ENCODE measurements around the gene GIT1. TPM values are rescaled to one million over a fixed set of nuclear protein-coding genes. Genes with fewer than 3 reads are reported as not detected.

Gene GIT1
- total and polyA plus RNA-seq, 2 donors (not counting 3 experiments of a cell fraction or from before 2014, with no cell fraction given): 75.5 to 92.5 TPM

- dilution Hi-C loops (cut with MboI; ENCODE audit: extremely low pct_ligation_motif_present, low sequenced_read_pairs) (no loop called here), intact Hi-C loops (cut with micrococcal nuclease) (loop anchor here (2.0 kb wide), 1 partner anchor 400 kb away; no protein-coding TSS in a partner anchor)
- no peaks in the 10 kb centered on the region for H3K36me3 ChIP-seq (ENCODE audit: control insufficient read depth in 2 of 2, extremely low read depth in 1 of 2, insufficient read depth in 2 of 2, low read length in 2 of 2)
- no peak overlapping the region for H3K4me2 ChIP-seq (ENCODE audit: insufficient read depth, low read length)
- no peaks in the 10 kb centered on the region for H3K27me3 ChIP-seq (ENCODE audit: control insufficient read depth in 2 of 2, insufficient read depth in 2 of 2, low read length in 2 of 2)
- ChIA-PET POLR2A (no interaction called here), CTCF (interaction anchor here (0.8 to 4.6 kb wide), 4 partner anchors 157 to 473 kb away, joined by 3 to 90 read pairs (median 46); no protein-coding TSS in a partner anchor)
- no peaks in the 10 kb centered on the region for H3K79me2 ChIP-seq (ENCODE audit: control insufficient read depth, insufficient read depth, low read length)
- H3K4me3 ChIP-seq (replicated peaks in 1 of 3; ENCODE audit: insufficient read depth in 1 of 3, low read depth in 1 of 3, low read length in 3 of 3): no peak overlapping the region
- no peak overlapping the region for H3K9ac ChIP-seq (replicated peaks; ENCODE audit: extremely low read depth, insufficient read depth, low read length)
- no TSS peak for BruUV-seq (replicated peaks)
- H2AFZ ChIP-seq (ENCODE audit: low read depth, low read length): no peak overlapping the region
- H4K20me1 ChIP-seq (replicated peaks; ENCODE audit: control insufficient read depth, extremely low read depth, insufficient read depth, low read length): no peaks in the 10 kb centered on the region
- no peaks in the 10 kb centered on the region for H3K9me1 ChIP-seq (replicated peaks; ENCODE audit: control insufficient read depth, extremely low read depth, insufficient read depth, low read length)
- H3K9me3 ChIP-seq (replicated peaks; ENCODE audit: control insufficient read depth, insufficient read depth, low read length): no peaks in the 10 kb centered on the region
- no peak for DNase-seq (ENCODE audit: low read depth, low spot score)
- peaks cover 23% of the 10 kb centered on the region for H3K4me1 ChIP-seq (ENCODE audit: control insufficient read depth, extremely low read depth, insufficient read depth, low read length)
- FAIRE-seq: no peak
- no peak overlapping the region for H3K27ac ChIP-seq (ENCODE audit: insufficient read depth, low read depth, low read length)
- TF ChIP-seq POLR2AphosphoS5 (IDR thresholded peaks at IDR 0.05; ENCODE audit: insufficient read depth, low read depth, low read length): no peak
- no peak for TF ChIP-seq POLR2A (IDR thresholded peaks at IDR 0.05; ENCODE audit: low read depth, low read length)
- TF ChIP-seq, protein P1, sequence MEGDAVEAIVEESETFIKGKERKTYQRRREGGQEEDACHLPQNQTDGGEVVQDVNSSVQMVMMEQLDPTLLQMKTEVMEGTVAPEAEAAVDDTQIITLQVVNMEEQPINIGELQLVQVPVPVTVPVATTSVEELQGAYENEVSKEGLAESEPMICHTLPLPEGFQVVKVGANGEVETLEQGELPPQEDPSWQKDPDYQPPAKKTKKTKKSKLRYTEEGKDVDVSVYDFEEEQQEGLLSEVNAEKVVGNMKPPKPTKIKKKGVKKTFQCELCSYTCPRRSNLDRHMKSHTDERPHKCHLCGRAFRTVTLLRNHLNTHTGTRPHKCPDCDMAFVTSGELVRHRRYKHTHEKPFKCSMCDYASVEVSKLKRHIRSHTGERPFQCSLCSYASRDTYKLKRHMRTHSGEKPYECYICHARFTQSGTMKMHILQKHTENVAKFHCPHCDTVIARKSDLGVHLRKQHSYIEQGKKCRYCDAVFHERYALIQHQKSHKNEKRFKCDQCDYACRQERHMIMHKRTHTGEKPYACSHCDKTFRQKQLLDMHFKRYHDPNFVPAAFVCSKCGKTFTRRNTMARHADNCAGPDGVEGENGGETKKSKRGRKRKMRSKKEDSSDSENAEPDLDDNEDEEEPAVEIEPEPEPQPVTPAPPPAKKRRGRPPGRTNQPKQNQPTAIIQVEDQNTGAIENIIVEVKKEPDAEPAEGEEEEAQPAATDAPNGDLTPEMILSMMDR (IDR thresholded peaks at IDR 0.05; ENCODE audit: extremely low read depth in 1 of 2, insufficient read depth in 1 of 2, low read depth in 1 of 2, low read length in 2 of 2): no peak
- no peak for TF ChIP-seq GATA2 (IDR thresholded peaks at IDR 0.05; ENCODE audit: insufficient read depth, insufficient read length, low read depth, low read length)
- TF ChIP-seq MAX (IDR thresholded peaks at IDR 0.05; ENCODE audit: insufficient read depth, insufficient read length): no peak
These were observed 31.5 kb upstream of the GIT1 start for GRCh38 chr17:29620779-29621500.
